HFF-Myc (cell line): ENCODE results near the gene GPR161.

ENCODE experiments used
- DNase-seq: peaks from one replicate; pipeline ENCODE4 v3.0.0-alpha.2; 2011; ENCODE audit warnings: low read depth; ENCODE audit errors: extremely low read depth
- H3K4me3 ChIP-seq: replicated peaks from 2 replicates; pipeline ENCODE4 v1.5.1; 2011; ENCODE audit warnings: low read depth, mild to moderate bottlenecking, control low read depth, low read length
- CTCF ChIP-seq: IDR thresholded peaks from 2 replicates; pipeline ENCODE4 v1.5.1; 2012; ENCODE audit warnings: mild to moderate bottlenecking, low read depth, low read length, control low read depth; ENCODE audit errors: missing control alignments

GPR161 gene

DNA sequence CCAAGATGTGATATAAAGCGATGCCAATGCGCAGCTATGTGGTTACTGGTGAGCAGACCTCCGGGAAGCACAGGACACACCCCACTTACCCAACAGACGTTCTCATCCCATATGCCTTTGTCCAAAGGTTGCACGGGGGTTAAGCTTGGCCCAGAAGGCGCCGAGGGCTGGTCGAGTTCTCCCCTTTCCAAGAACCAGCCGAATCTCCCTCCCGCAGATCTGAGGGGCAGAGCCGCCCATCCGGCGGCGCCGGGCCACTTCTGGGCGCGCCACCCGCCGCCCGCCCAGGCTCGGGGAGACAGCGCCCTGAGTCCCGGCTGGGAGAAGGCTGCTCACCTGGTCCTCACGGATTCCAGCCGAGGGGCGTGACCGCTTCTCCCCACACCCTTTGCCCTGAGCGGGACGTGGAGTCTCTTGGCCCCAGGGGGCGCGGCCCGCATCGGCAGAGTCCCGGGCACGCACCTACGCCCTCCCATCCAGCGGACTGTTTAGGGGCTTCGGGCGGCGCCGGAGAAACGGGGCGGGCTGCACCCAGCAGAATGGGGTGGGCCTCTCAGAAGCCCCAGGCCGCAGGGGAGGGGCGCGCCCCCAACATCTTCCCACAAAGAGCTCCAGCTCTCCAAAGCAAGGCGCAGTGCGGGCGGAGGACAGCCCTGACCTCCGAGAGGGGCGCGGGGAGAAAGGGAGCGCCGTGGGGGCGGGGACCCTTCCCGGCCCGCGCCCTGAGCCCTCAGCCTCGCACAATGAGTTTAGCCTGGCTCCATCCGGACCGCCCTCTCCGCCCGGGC lies 615 bp downstream of the GPR161 start:
- no peak for DNase-seq
- TF ChIP-seq CTCF = no peak
- H3K4me3 ChIP-seq = peak overlapping the region; percentile 64

DNA sequence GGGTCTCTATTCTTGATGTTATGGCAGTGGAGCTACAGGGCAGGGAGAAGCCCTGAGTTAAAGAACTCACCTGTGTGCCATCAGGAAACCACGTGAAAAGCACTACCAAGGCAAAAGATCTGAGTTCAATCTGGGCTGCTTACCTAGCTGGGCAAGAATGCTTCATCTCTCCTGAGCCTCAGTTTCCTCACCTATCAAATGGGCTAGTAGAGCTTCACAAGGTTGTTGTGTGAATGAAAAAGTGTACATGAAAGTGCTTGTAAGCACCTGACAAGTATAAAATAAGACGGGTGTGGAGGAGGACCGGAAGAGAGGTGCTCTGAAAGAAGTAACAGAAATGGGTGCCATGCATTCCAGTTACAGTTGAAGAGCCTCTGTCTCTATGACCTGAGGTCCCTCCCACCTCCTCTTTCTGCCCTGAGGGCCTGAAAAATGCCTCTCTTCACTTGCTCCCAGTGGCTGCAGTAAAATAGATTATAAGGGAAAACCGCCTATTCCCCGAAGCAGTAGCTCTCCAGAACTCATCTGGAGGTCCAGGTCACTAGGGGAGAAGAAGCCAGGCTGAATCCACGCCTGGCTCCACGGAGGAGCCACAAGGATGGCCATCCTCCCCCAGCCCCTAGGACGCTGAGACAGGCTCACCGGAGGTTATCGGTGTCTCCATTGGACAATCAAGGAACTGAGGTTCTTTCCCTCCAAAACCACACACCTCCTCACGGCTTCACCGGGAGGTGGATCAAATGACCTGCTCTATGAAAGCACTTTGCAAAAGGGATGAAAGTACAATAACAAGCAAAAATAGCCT lies 1.4 kb downstream of the GPR161 start:
- DNase-seq = no peak
- TF ChIP-seq CTCF = no peak
- peak overlapping the region; percentile 64 for H3K4me3 ChIP-seq

GRCh38 chr1:168134642-168135041 lies 2.1 kb downstream of the GPR161 start:
- DNase-seq = no peak
- no peak for TF ChIP-seq CTCF
- H3K4me3 ChIP-seq = no peak overlapping the region

- no peak for DNase-seq
- H3K4me3 ChIP-seq = no peak overlapping the region
- TF ChIP-seq CTCF = no peak
Measured at GRCh38 chr1:168134132-168134531, 2.6 kb downstream of the GPR161 start.

GRCh38 chr1:168129933-168130332 lies 6.8 kb downstream of the GPR161 start:
- no peak for TF ChIP-seq CTCF
- no peak for DNase-seq
- no peak overlapping the region for H3K4me3 ChIP-seq

GRCh38 chr1:168127503-168127902 lies 9.2 kb downstream of the GPR161 start:
- DNase-seq = no peak
- H3K4me3 ChIP-seq = no peak overlapping the region
- TF ChIP-seq CTCF = no peak
